Choroid plexus epithelial cell (primary cell): Measurements from ENCODE around the gene TMA7B.

Experiments
- DNase-seq: peaks from one replicate; pipeline ENCODE4 v3.0.0-alpha.2; 2010; ENCODE audit warnings: low read depth
- H3K4me3 ChIP-seq: 2 replicates; pipeline ENCODE4 v1.5.1; 2011; ENCODE audit warnings: low read depth, mild to moderate bottlenecking, control low read depth, low read length, moderate library complexity
- TF ChIP-seq, protein P1 (sequence below): conservative IDR thresholded peaks from 2 replicates; pipeline ENCODE4 v1.5.1; 2011; ENCODE audit warnings: low read depth, mild to moderate bottlenecking, control low read depth, inconsistent platforms, low read length, moderate library complexity

The TMA7B gene

GRCh38 chr22:39938509-39939111, 21.6 kb upstream of the TMA7B start:
- TF ChIP-seq, protein P1, sequence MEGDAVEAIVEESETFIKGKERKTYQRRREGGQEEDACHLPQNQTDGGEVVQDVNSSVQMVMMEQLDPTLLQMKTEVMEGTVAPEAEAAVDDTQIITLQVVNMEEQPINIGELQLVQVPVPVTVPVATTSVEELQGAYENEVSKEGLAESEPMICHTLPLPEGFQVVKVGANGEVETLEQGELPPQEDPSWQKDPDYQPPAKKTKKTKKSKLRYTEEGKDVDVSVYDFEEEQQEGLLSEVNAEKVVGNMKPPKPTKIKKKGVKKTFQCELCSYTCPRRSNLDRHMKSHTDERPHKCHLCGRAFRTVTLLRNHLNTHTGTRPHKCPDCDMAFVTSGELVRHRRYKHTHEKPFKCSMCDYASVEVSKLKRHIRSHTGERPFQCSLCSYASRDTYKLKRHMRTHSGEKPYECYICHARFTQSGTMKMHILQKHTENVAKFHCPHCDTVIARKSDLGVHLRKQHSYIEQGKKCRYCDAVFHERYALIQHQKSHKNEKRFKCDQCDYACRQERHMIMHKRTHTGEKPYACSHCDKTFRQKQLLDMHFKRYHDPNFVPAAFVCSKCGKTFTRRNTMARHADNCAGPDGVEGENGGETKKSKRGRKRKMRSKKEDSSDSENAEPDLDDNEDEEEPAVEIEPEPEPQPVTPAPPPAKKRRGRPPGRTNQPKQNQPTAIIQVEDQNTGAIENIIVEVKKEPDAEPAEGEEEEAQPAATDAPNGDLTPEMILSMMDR, result no peak
- H3K4me3 ChIP-seq, result no peak overlapping the region
- DNase-seq, result no peak

- DNase-seq, result no peak
- H3K4me3 ChIP-seq, result no peak overlapping the region
- TF ChIP-seq, protein P1, result no peak
These were observed 20.4 kb upstream of the TMA7B start for GRCh38 chr22:39939830-39940229.

- peak; percentile 29 for DNase-seq
- TF ChIP-seq, protein P1, result no peak
- no peak overlapping the region for H3K4me3 ChIP-seq
These were observed 19.4 kb upstream of the TMA7B start for GRCh38 chr22:39940757-39941305.

DNA sequence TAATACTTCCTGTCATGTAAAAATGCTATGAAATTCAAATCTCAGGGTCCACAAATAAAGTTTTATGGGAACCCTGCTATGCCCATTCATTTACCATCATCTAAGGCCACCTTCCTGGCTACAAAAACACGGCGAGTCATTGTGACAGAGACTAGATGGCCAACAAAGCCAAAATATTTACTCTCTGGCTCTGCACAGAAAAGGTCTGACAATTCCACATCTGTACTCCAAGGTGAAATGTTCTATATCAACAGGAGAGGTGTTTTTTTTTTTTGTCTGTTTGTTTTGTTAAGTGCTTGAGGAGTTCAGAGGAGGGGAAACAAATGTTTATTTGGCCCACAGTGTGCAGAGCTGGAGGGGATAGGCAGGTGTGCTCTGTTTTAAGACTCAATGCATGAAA, 18.6 kb upstream of the TMA7B start:
- H3K4me3 ChIP-seq, result no peak overlapping the region
- TF ChIP-seq, protein P1, result no peak
- no peak for DNase-seq

- no peak for DNase-seq
- TF ChIP-seq, protein P1, result no peak
- no peak overlapping the region for H3K4me3 ChIP-seq
These were observed 17.6 kb upstream of the TMA7B start for GRCh38 chr22:39942439-39943230.

DNA sequence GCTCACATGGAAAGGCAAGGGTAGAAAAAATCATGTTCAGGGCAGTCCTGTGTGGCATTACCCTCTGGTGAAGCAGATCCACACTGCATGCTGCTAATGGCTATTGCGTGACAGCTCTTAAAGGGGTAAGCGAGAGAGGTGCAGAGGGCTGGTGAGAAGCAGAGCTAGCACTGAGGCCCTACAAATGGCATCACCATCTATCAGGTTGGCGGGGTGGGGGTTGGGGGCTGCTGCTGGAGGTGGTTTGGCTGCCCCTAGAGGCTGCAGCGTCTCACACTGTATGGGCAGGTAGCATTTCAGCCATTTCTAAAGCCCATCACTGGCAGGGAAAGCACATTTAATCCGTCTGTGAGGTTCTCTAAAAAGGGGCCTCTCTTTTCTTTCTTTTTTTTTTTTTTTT, 16.9 kb upstream of the TMA7B start:
- DNase-seq, result no peak
- no peak overlapping the region for H3K4me3 ChIP-seq
- TF ChIP-seq, protein P1, result peak; percentile 9
